Activated CD8-positive, alpha-beta T cell treated with anti-CD3 and anti-CD28 coated beads for 36 hours (primary cell): ENCODE results near the gene TF. TPM values are rescaled to one million over a fixed set of nuclear protein-coding genes. Genes with fewer than 3 reads are reported as not detected.

Experiments
- ATAC-seq: fragments of 200-7000 bp; cut with Tn5 transposase; one replicate; pipeline ENCODE4 v1.10.0; 2021; ENCODE audit warnings: mild to moderate bottlenecking, moderate library complexity
- CTCF ChIA-PET: fragments of 350-600 bp; sonication (Branson Sonifier 250); formaldehyde crosslinking; loops from one replicate; lab custom pipeline; 2021; ENCODE audit warnings: antibody characterized with exemption; lab: Charles Lee
- POLR2A ChIA-PET: fragments of 350-600 bp; sonication (Branson Sonifier 250); formaldehyde crosslinking; loops from one replicate; lab custom pipeline; 2021; ENCODE audit warnings: antibody characterized with exemption; lab: Charles Lee
- DNase-seq: peaks from one replicate; pipeline ENCODE4 v3.0.0-alpha.2; 2020
- H3K27ac Mint-ChIP-seq: one replicate; pipeline ENCODE4 v1.8.0; 2021; ENCODE audit warnings: mild to moderate bottlenecking, mixed read lengths
- H3K27me3 Mint-ChIP-seq: one replicate; pipeline ENCODE4 v1.8.0; 2021; ENCODE audit warnings: mixed read lengths
- H3K36me3 Mint-ChIP-seq: one replicate; pipeline ENCODE4 v1.8.0; 2021; ENCODE audit warnings: low read depth, mixed read lengths
- H3K4me1 Mint-ChIP-seq: one replicate; pipeline ENCODE4 v1.8.0; 2021; ENCODE audit warnings: low read depth, mixed read lengths
- H3K4me3 Mint-ChIP-seq: one replicate; pipeline ENCODE4 v1.8.0; 2021; ENCODE audit warnings: mild to moderate bottlenecking, moderate library complexity, mixed read lengths
- H3K9me3 Mint-ChIP-seq: one replicate; pipeline ENCODE4 v1.8.0; 2021; ENCODE audit warnings: mixed read lengths
- CTCF ChIP-seq: fragments of 200-600 bp; IDR thresholded peaks from one replicate; pipeline ENCODE4 v1.8.0; 2022; ENCODE audit warnings: antibody characterized with exemption, mild to moderate bottlenecking
- intact Hi-C: fragments of 100-400 bp; cut with micrococcal nuclease; formaldehyde crosslinking; loops from one replicate; pipeline ENCODE4 v1.10.0; 2022
- total RNA-seq, 2 experiments: library from RNA; stranded (reverse); gene quantifications; one replicate each; pipeline ENCODE4 v1.2.3, GENCODE V29; 2021

Gene TF
- total RNA-seq, 2 experiments from 2014 or later = 0.02 to 0.34 TPM

- Mint-ChIP-seq H3K27ac (no peak overlapping the region), H3K27me3 (peaks cover 6% of the 10 kb centered on the region), H3K4me3 (no peak overlapping the region), H3K9me3 (no peaks in the 10 kb centered on the region), H3K4me1 (no peaks in the 10 kb centered on the region), H3K36me3 (no peaks in the 10 kb centered on the region)
- intact Hi-C loops = no loop called here
- ChIA-PET CTCF (no interaction called here), POLR2A (no interaction called here)
- no peak for TF ChIP-seq CTCF
- no peak for DNase-seq
- no peak for ATAC-seq
Observed at GRCh38 chr3:133753107-133753778, 7.0 kb downstream of the TF start.

- no peaks in the 10 kb centered on the region for H3K36me3 Mint-ChIP-seq
- H3K4me3 Mint-ChIP-seq = no peak overlapping the region
- no peak for TF ChIP-seq CTCF
- ATAC-seq = no peak
- H3K27ac Mint-ChIP-seq = no peak overlapping the region
- H3K4me1 Mint-ChIP-seq = no peaks in the 10 kb centered on the region
- intact Hi-C loops = no loop called here
- no peaks in the 10 kb centered on the region for H3K9me3 Mint-ChIP-seq
- ChIA-PET CTCF (no interaction called here), POLR2A (no interaction called here)
- DNase-seq = no peak
- H3K27me3 Mint-ChIP-seq = peaks cover 3% of the 10 kb centered on the region
Observed at GRCh38 chr3:133753779-133754164, 7.6 kb downstream of the TF start.

- ChIA-PET CTCF (no interaction called here), POLR2A (no interaction called here)
- intact Hi-C loops = no loop called here
- DNase-seq = no peak
- Mint-ChIP-seq H3K4me1 (no peaks in the 10 kb centered on the region), H3K4me3 (no peak overlapping the region), H3K36me3 (no peaks in the 10 kb centered on the region), H3K9me3 (no peaks in the 10 kb centered on the region), H3K27ac (no peak overlapping the region), H3K27me3 (peaks cover 6% of the 10 kb centered on the region)
- no peak for TF ChIP-seq CTCF
- ATAC-seq = no peak
Observed at GRCh38 chr3:133754455-133754854, 8.3 kb downstream of the TF start.

- ChIA-PET POLR2A (no interaction called here), CTCF (no interaction called here)
- H3K9me3 Mint-ChIP-seq = no peaks in the 10 kb centered on the region
- peaks cover 6% of the 10 kb centered on the region for H3K27me3 Mint-ChIP-seq
- intact Hi-C loops = no loop called here
- no peaks in the 10 kb centered on the region for H3K36me3 Mint-ChIP-seq
- no peak overlapping the region for H3K27ac Mint-ChIP-seq
- H3K4me1 Mint-ChIP-seq = no peaks in the 10 kb centered on the region
- no peak overlapping the region for H3K4me3 Mint-ChIP-seq
- TF ChIP-seq CTCF = no peak
- DNase-seq = no peak
- ATAC-seq = no peak
Observed at GRCh38 chr3:133754973-133755828, 9.0 kb downstream of the TF start.
